Activated CD8-positive, alpha-beta memory T cell treated with anti-CD3 and anti-CD28 coated beads, Interleukin-2, amount 50 U/mL, for 48 hours (primary cell): Measurements from ENCODE around the gene DCAF5.

Source experiments
- DNase-seq: peaks from one replicate; pipeline ENCODE4 v3.0.0-alpha.2; 2020

The DCAF5 gene

GRCh38 chr14:69064596-69064995 lies 88.3 kb downstream of the DCAF5 start:
- DNase-seq: no peak

- no peak for DNase-seq
Observed at GRCh38 chr14:69059658-69060623, 93.0 kb downstream of the DCAF5 start.

- no peak for DNase-seq
Observed at GRCh38 chr14:69055999-69056788, 96.7 kb downstream of the DCAF5 start.

GRCh38 chr14:69055125-69055524 lies 97.8 kb downstream of the DCAF5 start:
- no peak for DNase-seq

- no peak for DNase-seq
Observed at GRCh38 chr14:69054030-69054429, 98.9 kb downstream of the DCAF5 start.

- DNase-seq: no peak
Observed at GRCh38 chr14:69052181-69052601, 100.7 kb downstream of the DCAF5 start.

- no peak for DNase-seq
Observed at GRCh38 chr14:69050240-69051184, 102.4 kb downstream of the DCAF5 start.

GRCh38 chr14:69049675-69050074 lies 103.2 kb downstream of the DCAF5 start:
- DNase-seq: no peak

- DNase-seq: no peak
Observed at GRCh38 chr14:69048456-69048855, 104.5 kb downstream of the DCAF5 start.

GRCh38 chr14:69047255-69047654 lies 105.7 kb downstream of the DCAF5 start:
- DNase-seq: no peak

GRCh38 chr14:69046476-69046860 lies 106.5 kb downstream of the DCAF5 start:
- DNase-seq: no peak

GRCh38 chr14:69045857-69046475 lies 107.0 kb downstream of the DCAF5 start:
- no peak for DNase-seq

- no peak for DNase-seq
Observed at GRCh38 chr14:69044965-69045555, 107.9 kb downstream of the DCAF5 start.

- no peak for DNase-seq
Observed at GRCh38 chr14:69044296-69044695, 108.6 kb downstream of the DCAF5 start.

- no peak for DNase-seq
Observed at GRCh38 chr14:69043596-69044260, 109.2 kb downstream of the DCAF5 start.

- DNase-seq: no peak
Observed at GRCh38 chr14:69042787-69043444, 110.0 kb downstream of the DCAF5 start.

GRCh38 chr14:69042299-69042698 lies 110.6 kb downstream of the DCAF5 start:
- DNase-seq: no peak

- DNase-seq: no peak
Observed at GRCh38 chr14:69041783-69042182, 111.1 kb downstream of the DCAF5 start.

- DNase-seq: no peak
Observed at GRCh38 chr14:69040353-69040752, 112.6 kb downstream of the DCAF5 start.

GRCh38 chr14:69039288-69039628 lies 113.7 kb downstream of the DCAF5 start:
- DNase-seq: no peak
